ENCODE data around the gene HOXD9. TPM values are rescaled to one million over a fixed set of nuclear protein-coding genes. Genes with fewer than 3 reads are reported as not detected.

The HOXD9 gene
- total RNA-seq, 2 experiments from 2014 or later, result not detected

DNA sequence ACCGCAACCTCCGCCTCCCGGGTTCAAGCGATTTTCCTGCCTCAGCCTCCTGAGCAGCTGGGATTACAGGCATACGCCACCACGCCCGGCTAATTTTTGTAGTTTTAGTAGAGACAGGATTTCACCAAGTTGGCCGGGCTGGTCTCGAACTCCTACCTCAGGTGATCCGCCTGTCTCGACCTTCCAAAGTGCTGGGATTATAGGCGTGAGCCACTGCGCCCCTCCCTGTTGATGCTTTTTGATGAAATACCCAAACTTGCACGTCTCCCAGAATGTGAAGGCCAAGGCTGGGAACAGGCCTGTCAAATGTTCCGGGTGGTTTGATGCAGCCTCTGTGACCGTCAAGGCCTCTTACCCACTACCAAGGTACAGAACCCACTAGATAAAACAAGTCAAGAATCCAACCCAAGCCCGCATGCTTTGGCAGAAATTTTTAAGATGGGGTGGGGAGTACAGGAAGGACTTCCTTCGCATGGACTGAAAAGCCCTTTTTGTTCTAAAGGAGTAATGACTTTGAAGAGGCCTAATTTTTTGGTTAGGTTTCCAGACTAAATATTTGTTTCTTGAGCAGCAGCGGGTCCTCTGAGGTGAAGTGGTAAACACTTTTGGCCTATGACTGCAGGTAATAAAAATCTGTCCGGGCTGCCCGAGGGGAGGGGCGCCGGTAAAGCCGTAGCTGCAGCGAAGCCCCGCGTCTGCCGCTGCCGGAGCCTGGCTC lies 35.0 kb upstream of the HOXD9 start:
- H3K27ac ChIP-seq (ENCODE audit: low read depth in 1 of 2, low read length in 2 of 2), result no peak overlapping the region
- TF ChIP-seq, protein P1, sequence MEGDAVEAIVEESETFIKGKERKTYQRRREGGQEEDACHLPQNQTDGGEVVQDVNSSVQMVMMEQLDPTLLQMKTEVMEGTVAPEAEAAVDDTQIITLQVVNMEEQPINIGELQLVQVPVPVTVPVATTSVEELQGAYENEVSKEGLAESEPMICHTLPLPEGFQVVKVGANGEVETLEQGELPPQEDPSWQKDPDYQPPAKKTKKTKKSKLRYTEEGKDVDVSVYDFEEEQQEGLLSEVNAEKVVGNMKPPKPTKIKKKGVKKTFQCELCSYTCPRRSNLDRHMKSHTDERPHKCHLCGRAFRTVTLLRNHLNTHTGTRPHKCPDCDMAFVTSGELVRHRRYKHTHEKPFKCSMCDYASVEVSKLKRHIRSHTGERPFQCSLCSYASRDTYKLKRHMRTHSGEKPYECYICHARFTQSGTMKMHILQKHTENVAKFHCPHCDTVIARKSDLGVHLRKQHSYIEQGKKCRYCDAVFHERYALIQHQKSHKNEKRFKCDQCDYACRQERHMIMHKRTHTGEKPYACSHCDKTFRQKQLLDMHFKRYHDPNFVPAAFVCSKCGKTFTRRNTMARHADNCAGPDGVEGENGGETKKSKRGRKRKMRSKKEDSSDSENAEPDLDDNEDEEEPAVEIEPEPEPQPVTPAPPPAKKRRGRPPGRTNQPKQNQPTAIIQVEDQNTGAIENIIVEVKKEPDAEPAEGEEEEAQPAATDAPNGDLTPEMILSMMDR (IDR thresholded peaks at IDR 0.05), result no peak
- Mint-ChIP-seq H3K36me3 (ENCODE audit: low read depth) (peaks cover 37% of the 10 kb centered on the region), H3K4me3 (peak overlapping the region; percentile 72), H3K27ac (peak overlapping the region; percentile 78), H3K4me1 (ENCODE audit: low read depth) (peaks cover 33% of the 10 kb centered on the region), H3K27me3 (peaks cover 98% of the 10 kb centered on the region), H3K9me3 (peaks cover 10% of the 10 kb centered on the region)
- H3K27me3 ChIP-seq (ENCODE audit: control insufficient read depth in 1 of 2, insufficient read depth in 2 of 2, low read length in 2 of 2), result peaks cover 94 to 97% of the 10 kb centered on the region in 2 experiments
- no peak for ATAC-seq (ENCODE audit: poor library complexity)
- POLR2A ChIA-PET, result interaction anchor here (1.5 kb wide), 1 partner anchor 10 kb away, joined by 4 read pairs; no protein-coding TSS in a partner anchor
- H3K9me3 ChIP-seq (ENCODE audit: control insufficient read depth in 1 of 2, insufficient read depth in 1 of 2, low read length in 2 of 2), result peaks cover 32 to 72% of the 10 kb centered on the region in 2 experiments
- peak in 1 of 14 experiments; percentile 24 for DNase-seq
- H3K36me3 ChIP-seq (ENCODE audit: insufficient read depth, low read length), result no peaks in the 10 kb centered on the region
- intact Hi-C loops (cut with DNase I, micrococcal nuclease), result loop anchor here in 1 of 2 experiments (5.0 to 10.0 kb wide), 2 partner anchors 45 to 1753 kb away; partner anchors contain the start of gene SP9
- CTCF ChIA-PET, result no interaction called here
- no peak overlapping the region for H3K4me3 ChIP-seq (ENCODE audit: low read length)
- peaks cover 34% of the 10 kb centered on the region for H3K4me1 ChIP-seq (ENCODE audit: insufficient read depth, low read length)

DNA sequence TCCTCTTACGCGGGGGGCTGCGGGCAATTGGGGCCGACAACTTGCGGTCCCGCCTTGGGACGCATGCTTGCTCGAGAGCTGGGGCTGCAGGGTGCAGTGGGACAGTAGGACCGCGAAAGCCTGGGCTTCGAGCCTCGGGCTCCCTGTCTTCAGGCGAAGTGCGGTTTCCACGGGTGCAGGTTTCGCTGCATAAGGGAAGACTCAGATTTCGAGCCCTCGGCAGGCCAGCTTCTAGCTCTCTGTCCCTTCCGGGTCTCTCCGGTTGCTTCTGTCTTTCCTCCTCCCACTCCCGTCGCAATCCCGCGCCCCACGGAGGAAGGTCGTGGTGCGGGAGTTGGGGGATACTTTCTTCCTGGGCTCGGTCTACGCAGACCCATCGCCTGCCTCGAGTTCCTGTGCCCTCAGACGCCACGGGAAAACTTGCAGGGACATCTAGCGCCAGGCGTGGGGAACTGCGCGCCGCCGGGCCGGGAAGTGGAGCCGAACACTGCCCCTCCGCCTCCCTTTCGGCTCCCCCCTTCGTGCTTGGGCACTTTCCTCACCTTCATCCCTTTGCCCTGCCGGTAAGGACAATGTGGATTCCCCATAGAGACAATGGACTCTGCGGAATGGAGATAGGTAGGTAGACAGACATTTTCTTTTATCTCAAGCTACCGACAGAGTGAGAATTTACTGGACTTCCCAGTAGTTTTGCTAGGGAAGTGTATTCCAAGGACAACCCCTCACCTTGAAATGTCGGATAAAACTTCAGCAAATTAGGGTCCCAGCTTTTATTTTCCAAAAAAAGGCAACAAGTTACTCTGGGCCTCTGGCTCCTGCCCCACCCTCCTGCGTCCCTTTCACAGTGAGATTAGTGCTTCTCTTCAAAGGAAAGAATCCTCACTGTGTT lies 34.2 kb upstream of the HOXD9 start:
- Mint-ChIP-seq H3K27ac (peak overlapping the region; percentile 47), H3K27me3 (peaks cover 93% of the 10 kb centered on the region), H3K4me3 (peak overlapping the region; percentile 72), H3K36me3 (ENCODE audit: low read depth) (peaks cover 30% of the 10 kb centered on the region), H3K4me1 (ENCODE audit: low read depth) (peaks cover 36% of the 10 kb centered on the region), H3K9me3 (peaks cover 10% of the 10 kb centered on the region)
- Histone ChIP-seq H3K27me3 (ENCODE audit: control insufficient read depth in 1 of 2, insufficient read depth in 2 of 2, low read length in 2 of 2) (peaks cover 90 to 93% of the 10 kb centered on the region in 2 experiments), H3K4me3 (ENCODE audit: low read length) (no peak overlapping the region), H3K9me3 (ENCODE audit: control insufficient read depth in 1 of 2, insufficient read depth in 1 of 2, low read length in 2 of 2) (peaks cover 24 to 67% of the 10 kb centered on the region in 2 experiments), H3K4me1 (ENCODE audit: insufficient read depth, low read length) (peaks cover 31% of the 10 kb centered on the region), H3K36me3 (ENCODE audit: insufficient read depth, low read length) (no peaks in the 10 kb centered on the region), H3K27ac (ENCODE audit: low read depth in 1 of 2, low read length in 2 of 2) (no peak overlapping the region)
- POLR2A ChIA-PET, result interaction anchor here (1.5 kb wide), 1 partner anchor 9 kb away, joined by 4 read pairs; no protein-coding TSS in a partner anchor
- ATAC-seq (ENCODE audit: poor library complexity) (no peak), DNase-seq (peak in 5 of 14 experiments; percentile 23 to 56 (median 34))
- TF ChIP-seq, protein P1 (IDR thresholded peaks at IDR 0.05), result peak; percentile 24
- CTCF ChIA-PET, result no interaction called here
- intact Hi-C loops (cut with DNase I, micrococcal nuclease), result loop anchor here in 1 of 2 experiments (5.0 to 10.0 kb wide), 2 partner anchors 44 to 1753 kb away; partner anchors contain the start of gene SP9

Measured in CD4-positive, alpha-beta T cell (primary cell).